ENCODE measurements around the gene LMNTD1. TPM values are rescaled to one million over a fixed set of nuclear protein-coding genes. Genes with fewer than 3 reads are reported as not detected.
A peak's percentile ranks its signal among the peaks of the same experiment; 100 is the strongest.

Gene LMNTD1
- polyA plus RNA-seq, 3 donors: not detected

DNA sequence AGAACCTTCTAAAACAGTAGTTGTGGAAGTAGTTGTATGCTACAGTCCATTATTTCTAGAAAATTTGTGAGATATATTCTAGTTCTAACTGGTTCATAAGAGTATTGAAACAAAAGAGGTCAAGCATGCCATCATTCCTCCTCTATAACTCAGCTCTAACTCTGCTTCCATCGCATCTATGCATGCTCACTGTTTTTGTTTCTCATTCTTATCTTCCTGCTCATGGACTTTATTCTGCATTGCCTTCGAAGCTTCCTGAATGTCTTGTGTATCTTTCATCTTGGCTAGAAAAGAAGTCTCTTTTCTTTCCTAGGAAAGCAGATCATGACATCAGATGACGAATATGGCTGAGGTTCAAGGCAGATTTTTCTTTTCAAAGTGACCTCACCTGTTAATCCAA lies 402 bp downstream of the LMNTD1 start:
- no peak overlapping the region for H3K4me2 ChIP-seq (replicated peaks; ENCODE audit: extremely low read depth, low read length, poor library complexity, severe bottlenecking)
- no peak overlapping the region for H3K27ac ChIP-seq (ENCODE audit: low read depth in 1 of 2, low read length in 2 of 2)
- no peaks in the 10 kb centered on the region for H3K36me3 ChIP-seq (replicated peaks in 1 of 2; ENCODE audit: control insufficient read depth in 1 of 2, insufficient read depth in 2 of 2, low read length in 2 of 2)
- no peaks in the 10 kb centered on the region for H4K20me1 ChIP-seq (ENCODE audit: insufficient read depth, low read length)
- no peak overlapping the region for H2AFZ ChIP-seq (ENCODE audit: insufficient read depth, low read depth, low read length, poor library complexity, severe bottlenecking)
- peaks cover 0 to 5% of the 10 kb centered on the region in 2 donors for H3K4me1 ChIP-seq (ENCODE audit: control insufficient read depth in 1 of 2, insufficient read depth in 2 of 2, low read length in 2 of 2)
- H3K27me3 ChIP-seq (ENCODE audit: control insufficient read depth in 2 of 2, insufficient read depth in 2 of 2, low read length in 2 of 2): peaks cover 13 to 21% of the 10 kb centered on the region in 2 donors
- no peaks in the 10 kb centered on the region for H3K79me2 ChIP-seq (ENCODE audit: insufficient read depth, low read length)
- no peak for TF ChIP-seq CTCF (IDR thresholded peaks at IDR 0.05)
- peaks cover 0 to 4% (median 0%) of the 10 kb centered on the region in 7 donors for H3K9me3 Mint-ChIP-seq
- no peak overlapping the region for H3K27ac Mint-ChIP-seq
- H3K4me3 ChIP-seq (replicated peaks in 1 of 3; ENCODE audit: low read depth in 2 of 3, low read length in 3 of 3): no peak overlapping the region
- no peaks in the 10 kb centered on the region for H3K36me3 Mint-ChIP-seq
- no peak for DNase-seq
- no CpG with 5 or more reads among the region's 3 CpGs for WGBS (ENCODE audit: insufficient coverage)
- H3K27me3 Mint-ChIP-seq (ENCODE audit: low read depth in 3 of 3): peaks cover 8 to 16% (median 8%) of the 10 kb centered on the region in 3 donors
- H3K9ac ChIP-seq (ENCODE audit: insufficient read depth, low read length, poor library complexity, severe bottlenecking): no peak overlapping the region
- peak overlapping the region in 1 of 2 donors; percentile 4 for H3K4me3 Mint-ChIP-seq
- no peaks in the 10 kb centered on the region for H3K9me3 ChIP-seq (replicated peaks in 1 of 2; ENCODE audit: control insufficient read depth in 1 of 2, insufficient read depth in 1 of 2, low read length in 2 of 2)
- intact Hi-C loops (cut with micrococcal nuclease): no loop called here
- peaks cover 11% of the 10 kb centered on the region for H3K4me1 Mint-ChIP-seq

DNA sequence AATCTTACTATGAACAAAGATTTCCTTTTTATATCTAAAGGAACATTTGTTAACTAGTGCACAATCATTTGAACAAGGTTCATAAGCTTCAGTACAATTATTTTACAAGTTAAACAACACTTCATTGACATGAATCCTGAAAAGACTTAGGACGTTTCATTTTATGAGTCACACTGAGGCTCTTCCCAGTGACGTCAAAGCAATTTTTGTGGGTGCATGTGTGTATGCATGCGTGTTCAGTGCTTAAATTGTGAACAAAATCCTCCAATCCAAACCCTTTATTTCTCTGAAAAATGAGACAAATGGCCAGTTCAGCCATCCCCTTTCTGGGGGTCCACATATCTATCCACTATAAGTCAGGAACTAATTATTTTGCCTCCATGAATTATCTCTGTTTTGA lies 2.9 kb downstream of the LMNTD1 start:
- H4K20me1 ChIP-seq (ENCODE audit: insufficient read depth, low read length): no peaks in the 10 kb centered on the region
- no peak overlapping the region for H3K27ac ChIP-seq (ENCODE audit: low read depth in 1 of 2, low read length in 2 of 2)
- peaks cover 0 to 4% (median 0%) of the 10 kb centered on the region in 7 donors for H3K9me3 Mint-ChIP-seq
- no peaks in the 10 kb centered on the region for H3K79me2 ChIP-seq (ENCODE audit: insufficient read depth, low read length)
- peaks cover 11% of the 10 kb centered on the region for H3K4me1 Mint-ChIP-seq
- peaks cover 3 to 12% (median 8%) of the 10 kb centered on the region in 3 donors for H3K27me3 Mint-ChIP-seq (ENCODE audit: low read depth in 3 of 3)
- peaks cover 10 to 12% of the 10 kb centered on the region in 2 donors for H3K27me3 ChIP-seq (ENCODE audit: control insufficient read depth in 2 of 2, insufficient read depth in 2 of 2, low read length in 2 of 2)
- no peaks in the 10 kb centered on the region for H3K36me3 Mint-ChIP-seq
- no peak overlapping the region for H2AFZ ChIP-seq (ENCODE audit: insufficient read depth, low read depth, low read length, poor library complexity, severe bottlenecking)
- H3K4me2 ChIP-seq (replicated peaks; ENCODE audit: extremely low read depth, low read length, poor library complexity, severe bottlenecking): no peak overlapping the region
- no peak overlapping the region for H3K4me3 Mint-ChIP-seq
- intact Hi-C loops (cut with micrococcal nuclease): no loop called here
- no CpG with 5 or more reads among the region's 3 CpGs for WGBS (ENCODE audit: insufficient coverage)
- no peak for TF ChIP-seq CTCF (IDR thresholded peaks at IDR 0.05)
- H3K4me3 ChIP-seq (replicated peaks in 1 of 3; ENCODE audit: low read depth in 2 of 3, low read length in 3 of 3): no peak overlapping the region
- H3K9me3 ChIP-seq (replicated peaks in 1 of 2; ENCODE audit: control insufficient read depth in 1 of 2, insufficient read depth in 1 of 2, low read length in 2 of 2): no peaks in the 10 kb centered on the region
- no peak overlapping the region for H3K9ac ChIP-seq (ENCODE audit: insufficient read depth, low read length, poor library complexity, severe bottlenecking)
- H3K27ac Mint-ChIP-seq: no peak overlapping the region
- no peaks in the 10 kb centered on the region for H3K36me3 ChIP-seq (replicated peaks in 1 of 2; ENCODE audit: control insufficient read depth in 1 of 2, insufficient read depth in 2 of 2, low read length in 2 of 2)
- no peak for DNase-seq
- peaks cover 0 to 5% of the 10 kb centered on the region in 2 donors for H3K4me1 ChIP-seq (ENCODE audit: control insufficient read depth in 1 of 2, insufficient read depth in 2 of 2, low read length in 2 of 2)

Measured in CD14-positive monocyte (primary cell).